KOPT-K1 (cell line): ENCODE measurements around the gene LRRC4C.

ENCODE experiments used
- H3K27ac ChIP-seq: fragments of 200-600 bp; sonication (generic); 2 replicates; pipeline ENCODE4 v1.5.1; 2016; ENCODE audit warnings: antibody characterized with exemption, mild to moderate bottlenecking, low read depth, low read length; ENCODE audit not compliant: poor library complexity, severe bottlenecking
- H3K36me3 ChIP-seq: fragments of 200-600 bp; sonication (generic); 2 replicates; pipeline ENCODE4 v1.5.1; 2017; ENCODE audit warnings: antibody characterized with exemption, mild to moderate bottlenecking, low read length, moderate library complexity; ENCODE audit not compliant: insufficient read depth
- H3K9me3 ChIP-seq: fragments of 200-600 bp; sonication (generic); 2 replicates; pipeline ENCODE4 v1.5.1; 2017; ENCODE audit warnings: antibody characterized with exemption, low read length, mild to moderate bottlenecking; ENCODE audit not compliant: insufficient read depth, poor library complexity, severe bottlenecking

The LRRC4C gene

GRCh38 chr11:40425168-40425567, 1034.3 kb downstream of the LRRC4C start:
- H3K27ac ChIP-seq = no peak overlapping the region
- no peaks in the 10 kb centered on the region for H3K9me3 ChIP-seq
- no peaks in the 10 kb centered on the region for H3K36me3 ChIP-seq

GRCh38 chr11:40421208-40421981, 1038.1 kb downstream of the LRRC4C start:
- Histone ChIP-seq H3K27ac (no peak overlapping the region), H3K9me3 (no peaks in the 10 kb centered on the region), H3K36me3 (no peaks in the 10 kb centered on the region)

- no peak overlapping the region for H3K27ac ChIP-seq
- H3K9me3 ChIP-seq = no peaks in the 10 kb centered on the region
- H3K36me3 ChIP-seq = no peaks in the 10 kb centered on the region
Measured at GRCh38 chr11:40417627-40418026, 1041.8 kb downstream of the LRRC4C start.

DNA sequence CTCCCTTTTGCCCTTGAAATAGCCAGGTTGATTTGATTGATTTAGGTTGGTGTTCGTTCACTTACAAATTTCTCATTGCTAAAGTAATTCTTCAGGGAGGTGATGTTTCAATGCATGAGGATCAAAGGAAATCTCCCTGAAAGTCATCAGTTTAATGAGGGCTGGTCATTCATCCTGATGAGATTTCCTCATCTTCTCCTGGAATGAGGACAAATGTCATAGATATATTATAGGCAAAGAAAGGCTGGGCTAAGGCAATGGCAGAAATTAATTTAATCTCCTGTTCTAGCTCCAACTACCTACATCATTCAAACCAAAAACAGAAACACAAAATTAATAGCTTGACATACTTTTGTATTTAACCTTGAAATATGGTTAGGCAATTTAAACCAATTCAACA, 1052.1 kb downstream of the LRRC4C start:
- Histone ChIP-seq H3K9me3 (no peaks in the 10 kb centered on the region), H3K27ac (no peak overlapping the region), H3K36me3 (no peaks in the 10 kb centered on the region)

GRCh38 chr11:40405614-40406013, 1053.8 kb downstream of the LRRC4C start:
- Histone ChIP-seq H3K9me3 (no peaks in the 10 kb centered on the region), H3K27ac (no peak overlapping the region)

GRCh38 chr11:40403321-40403720, 1056.1 kb downstream of the LRRC4C start:
- H3K9me3 ChIP-seq = no peaks in the 10 kb centered on the region
- H3K27ac ChIP-seq = no peak overlapping the region
- H3K36me3 ChIP-seq = no peaks in the 10 kb centered on the region

More at GRCh38 chr11:40405614-40406013, 1053.8 kb downstream of the LRRC4C start:
- no peaks in the 10 kb centered on the region for H3K36me3 ChIP-seq

- Histone ChIP-seq H3K36me3 (no peaks in the 10 kb centered on the region), H3K9me3 (no peaks in the 10 kb centered on the region), H3K27ac (no peak overlapping the region)
Measured at GRCh38 chr11:40401132-40401853, 1058.2 kb downstream of the LRRC4C start.

DNA sequence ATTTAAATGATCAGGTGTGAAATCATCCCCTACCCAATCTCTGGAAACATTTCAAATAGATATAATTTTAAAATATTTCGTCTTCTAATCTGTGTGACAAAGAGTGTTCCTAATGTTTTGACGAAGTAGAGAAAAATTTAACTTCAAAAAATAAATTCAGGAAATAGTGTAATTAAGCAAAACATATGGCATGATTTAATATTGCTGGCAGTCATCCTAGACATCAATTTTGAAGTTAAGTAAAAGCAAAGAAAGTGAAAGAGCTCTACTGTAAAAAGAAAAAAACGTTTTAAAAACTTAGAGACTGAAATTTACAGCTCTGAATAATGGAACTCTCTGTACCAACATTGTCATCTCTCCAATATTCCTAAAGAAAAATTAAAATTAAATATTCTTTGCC, 1062.3 kb downstream of the LRRC4C start:
- H3K36me3 ChIP-seq = no peaks in the 10 kb centered on the region
- no peak overlapping the region for H3K27ac ChIP-seq
- no peaks in the 10 kb centered on the region for H3K9me3 ChIP-seq

DNA sequence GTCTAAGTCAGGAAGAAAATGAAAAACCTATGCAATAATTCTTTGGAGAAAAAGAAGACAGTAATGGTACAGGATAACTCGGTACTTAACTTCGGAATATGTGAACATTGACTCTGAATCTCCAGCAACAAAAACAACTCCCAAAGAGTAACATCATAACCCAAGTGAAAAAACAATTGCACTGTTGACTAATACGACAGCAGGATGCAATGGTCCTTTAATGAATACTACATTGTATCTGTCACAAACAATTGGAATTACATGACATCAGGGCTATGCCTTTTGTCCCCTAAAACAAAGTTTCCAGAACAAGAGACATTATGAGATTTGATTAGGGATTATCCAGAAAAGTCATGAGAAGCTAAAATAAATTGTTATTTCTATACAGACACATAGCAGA, 1065.9 kb downstream of the LRRC4C start:
- no peak overlapping the region for H3K27ac ChIP-seq
- H3K36me3 ChIP-seq = no peaks in the 10 kb centered on the region
- no peaks in the 10 kb centered on the region for H3K9me3 ChIP-seq

DNA sequence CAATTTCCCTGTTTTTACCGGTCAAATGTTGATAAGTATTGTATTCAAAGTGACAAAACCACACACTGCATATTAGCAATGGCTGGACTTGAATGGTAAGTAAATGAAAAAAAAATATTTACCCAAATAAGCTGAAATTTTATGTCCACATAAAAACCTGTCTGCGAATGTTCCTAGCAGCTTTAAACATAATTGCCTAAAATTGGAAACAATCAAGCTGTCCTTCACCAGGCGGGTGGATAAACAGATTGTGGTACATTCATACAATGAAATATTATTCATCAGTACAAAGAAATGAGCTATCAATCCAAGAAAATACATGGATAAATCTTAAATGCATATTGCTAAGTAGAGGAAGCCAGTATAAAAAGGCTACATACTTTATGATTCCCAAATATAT, 1067.8 kb downstream of the LRRC4C start:
- no peak overlapping the region for H3K27ac ChIP-seq

DNA sequence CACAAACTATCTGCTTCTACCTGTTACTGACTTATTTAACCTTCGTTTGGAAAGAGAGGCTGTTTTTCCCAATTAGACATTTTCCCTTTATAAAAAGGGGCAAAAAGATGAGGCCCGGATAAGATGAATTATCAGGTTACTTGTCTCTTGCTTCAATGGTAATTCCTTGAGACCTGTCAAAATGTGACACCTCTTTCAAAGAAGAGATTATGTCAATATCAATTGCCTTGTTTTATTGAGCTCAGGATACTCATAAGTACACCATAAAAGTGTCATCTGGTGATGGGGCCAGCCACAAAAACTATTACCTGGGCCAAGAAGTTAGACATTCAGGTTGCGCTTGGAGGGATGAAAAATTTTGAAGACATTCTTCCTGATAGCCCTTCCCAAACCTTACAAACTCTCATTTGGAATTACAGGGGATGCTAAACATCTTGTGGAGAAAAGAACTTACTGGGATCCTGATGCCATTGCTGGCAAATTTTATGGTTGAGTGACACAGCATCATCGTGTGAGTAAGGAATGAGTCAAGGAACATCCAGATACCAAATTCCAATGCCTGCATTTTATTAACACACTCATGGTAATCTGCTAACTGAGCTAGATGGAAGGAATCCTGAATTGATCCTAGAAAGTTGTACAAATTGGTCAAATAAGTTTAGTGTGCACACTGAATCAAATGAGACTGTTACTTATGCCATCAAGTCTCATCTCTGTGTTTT, 1071.2 kb downstream of the LRRC4C start:
- Histone ChIP-seq H3K27ac (no peak overlapping the region), H3K36me3 (no peaks in the 10 kb centered on the region), H3K9me3 (no peaks in the 10 kb centered on the region)

More for the DNA sequence above, 1067.8 kb downstream of the LRRC4C start:
- Histone ChIP-seq H3K36me3 (no peaks in the 10 kb centered on the region), H3K9me3 (no peaks in the 10 kb centered on the region)

- Histone ChIP-seq H3K9me3 (no peaks in the 10 kb centered on the region), H3K36me3 (no peaks in the 10 kb centered on the region), H3K27ac (no peak overlapping the region)
Measured at GRCh38 chr11:40387240-40387980, 1072.0 kb downstream of the LRRC4C start.

DNA sequence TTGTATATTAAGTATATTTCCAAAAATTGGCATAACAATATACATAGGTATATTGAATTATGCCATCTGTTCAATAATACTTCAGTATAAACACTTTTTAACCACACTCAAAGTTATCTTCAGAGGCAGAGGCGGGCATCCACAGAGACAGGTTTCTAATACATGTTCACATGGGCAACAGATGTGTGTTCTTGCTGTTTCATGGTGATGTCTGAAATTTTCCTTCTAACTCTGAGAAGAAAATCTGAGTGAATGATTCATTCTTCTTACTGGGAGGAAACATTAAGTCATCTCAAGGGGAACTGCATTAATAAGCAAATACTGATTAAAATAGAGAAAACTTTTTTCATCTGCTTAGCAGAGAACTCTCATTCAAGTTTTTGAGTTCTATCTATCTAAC, 1074.5 kb downstream of the LRRC4C start:
- no peaks in the 10 kb centered on the region for H3K36me3 ChIP-seq
- no peaks in the 10 kb centered on the region for H3K9me3 ChIP-seq
- no peak overlapping the region for H3K27ac ChIP-seq

DNA sequence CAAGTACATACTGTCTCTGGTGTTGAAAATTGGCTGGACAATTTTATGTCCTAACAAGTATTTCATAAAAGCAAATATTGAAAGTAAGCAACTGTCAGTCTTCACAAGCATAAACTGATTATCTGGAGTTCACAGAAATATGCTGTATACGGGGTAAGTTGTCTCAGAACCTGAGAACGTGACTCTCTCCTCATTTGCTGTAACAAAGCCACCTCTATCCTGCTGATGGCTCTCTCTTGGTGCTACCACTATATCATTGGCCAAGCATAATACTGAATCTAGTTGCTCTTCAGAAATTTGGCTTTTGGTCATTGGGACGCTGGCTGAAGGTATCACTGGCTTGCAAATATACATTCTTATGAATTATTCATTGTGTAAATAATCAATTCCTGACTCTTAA, 1078.0 kb downstream of the LRRC4C start:
- Histone ChIP-seq H3K9me3 (no peaks in the 10 kb centered on the region), H3K27ac (no peak overlapping the region), H3K36me3 (no peaks in the 10 kb centered on the region)

GRCh38 chr11:40380835-40381234, 1078.6 kb downstream of the LRRC4C start:
- Histone ChIP-seq H3K27ac (no peak overlapping the region), H3K9me3 (no peaks in the 10 kb centered on the region), H3K36me3 (no peaks in the 10 kb centered on the region)
